HEK293 (cell line): Measurements from ENCODE around the gene CNDP2.

ENCODE experiments used
- GFI1B ChIP-seq: fragments of 450-650 bp; formaldehyde crosslinking; IDR thresholded peaks from 2 replicates; pipeline ENCODE4 v1.5.1; 2016; ENCODE audit warnings: missing biosample characterization, missing genetic modification characterization
- HOXA7 ChIP-seq: sonication (generic); formaldehyde crosslinking; IDR thresholded peaks from 2 replicates; pipeline ENCODE4 v1.8.1; 2022; ENCODE audit warnings: missing genetic modification reagents, borderline replicate concordance
- KLF16 ChIP-seq: fragments of 450-650 bp; formaldehyde crosslinking; IDR thresholded peaks from 2 replicates; pipeline ENCODE4 v1.5.1; 2017; ENCODE audit warnings: missing biosample characterization, missing genetic modification characterization
- MEIS1 ChIP-seq: sonication (generic); formaldehyde crosslinking; IDR thresholded peaks from 2 replicates; pipeline ENCODE4 v1.8.1; 2022; ENCODE audit warnings: missing genetic modification reagents, mild to moderate bottlenecking, borderline replicate concordance
- MYNN ChIP-seq: fragments of 450-650 bp; formaldehyde crosslinking; IDR thresholded peaks from 2 replicates; pipeline ENCODE4 v1.5.1; 2016; ENCODE audit warnings: missing biosample characterization, missing genetic modification characterization, borderline replicate concordance
- RBAK ChIP-seq: fragments of 450-650 bp; formaldehyde crosslinking; IDR thresholded peaks from 2 replicates; pipeline ENCODE4 v1.5.1; 2016; ENCODE audit warnings: missing biosample characterization, missing genetic modification characterization
- SP3 ChIP-seq: fragments of 450-650 bp; formaldehyde crosslinking; IDR thresholded peaks from 2 replicates; pipeline ENCODE4 v1.5.1; 2016; ENCODE audit warnings: missing biosample characterization, missing genetic modification characterization
- YY1 ChIP-seq: fragments of 450-650 bp; formaldehyde crosslinking; IDR thresholded peaks from 2 replicates; pipeline ENCODE4 v1.5.1; 2018; ENCODE audit warnings: missing biosample characterization, missing genetic modification characterization
- ZNF16 ChIP-seq: fragments of 450-650 bp; formaldehyde crosslinking; IDR thresholded peaks from 2 replicates; pipeline ENCODE4 v1.5.1; 2016; ENCODE audit warnings: low read depth, missing biosample characterization, missing genetic modification characterization
- ZNF174 ChIP-seq: fragments of 450-650 bp; formaldehyde crosslinking; IDR thresholded peaks from 2 replicates; pipeline ENCODE4 v1.5.0; 2017; ENCODE audit warnings: missing biosample characterization, mild to moderate bottlenecking, missing genetic modification characterization
- ZNF335 ChIP-seq: fragments of 450-650 bp; formaldehyde crosslinking; conservative IDR thresholded peaks from 2 replicates; pipeline ENCODE4 v1.5.1; 2016; ENCODE audit warnings: missing biosample characterization, missing genetic modification characterization
- ZNF350 ChIP-seq: fragments of 450-650 bp; formaldehyde crosslinking; IDR thresholded peaks from 2 replicates; pipeline ENCODE4 v1.5.0; 2017; ENCODE audit warnings: missing biosample characterization, mild to moderate bottlenecking, missing genetic modification characterization
- ZNF391 ChIP-seq: fragments of 450-650 bp; formaldehyde crosslinking; IDR thresholded peaks from 2 replicates; pipeline ENCODE4 v1.5.1; 2016; ENCODE audit warnings: low read depth, missing biosample characterization, missing genetic modification characterization, borderline replicate concordance
- ZNF416 ChIP-seq: fragments of 450-650 bp; formaldehyde crosslinking; IDR thresholded peaks from 2 replicates; pipeline ENCODE4 v1.5.1; 2016; ENCODE audit warnings: missing biosample characterization, missing genetic modification characterization
- ZNF549 ChIP-seq: fragments of 450-650 bp; IDR thresholded peaks from 2 replicates; pipeline ENCODE4 v1.5.1; 2018; ENCODE audit warnings: missing biosample characterization, missing genetic modification characterization, mild to moderate bottlenecking, inconsistent platforms, moderate library complexity
- ZNF571 ChIP-seq: fragments of 450-650 bp; formaldehyde crosslinking; IDR thresholded peaks from 2 replicates; pipeline ENCODE4 v1.5.0; 2017; ENCODE audit warnings: missing biosample characterization, missing genetic modification characterization
- ZNF624 ChIP-seq: fragments of 450-650 bp; formaldehyde crosslinking; IDR thresholded peaks from 2 replicates; pipeline ENCODE4 v1.5.1; 2017; ENCODE audit warnings: missing biosample characterization, missing genetic modification characterization
- ZNF777 ChIP-seq: fragments of 450-650 bp; formaldehyde crosslinking; IDR thresholded peaks from 2 replicates; pipeline ENCODE4 v1.5.1; 2017; ENCODE audit warnings: missing biosample characterization, missing genetic modification characterization, borderline replicate concordance
- ZNF843 ChIP-seq: fragments of 450-650 bp; formaldehyde crosslinking; IDR thresholded peaks from 2 replicates; pipeline ENCODE4 v1.5.1; 2016; ENCODE audit warnings: missing biosample characterization, missing genetic modification characterization
- TF ChIP-seq, protein P1 (sequence below): fragments of 450-650 bp; formaldehyde crosslinking; IDR thresholded peaks from 2 replicates; pipeline ENCODE4 v1.5.1; 2016; ENCODE audit warnings: missing biosample characterization, missing genetic modification characterization
- TF ChIP-seq, protein P2 (sequence below): fragments of 450-650 bp; formaldehyde crosslinking; IDR thresholded peaks from 2 replicates; pipeline ENCODE4 v1.5.1; 2016; ENCODE audit warnings: missing biosample characterization, missing genetic modification characterization
- TF ChIP-seq, protein P3 (sequence below): fragments of 450-650 bp; formaldehyde crosslinking; IDR thresholded peaks from 2 replicates; pipeline ENCODE4 v1.5.1; 2016; ENCODE audit warnings: missing biosample characterization, missing genetic modification characterization
- TF ChIP-seq, protein P4 (sequence below): fragments of 450-650 bp; formaldehyde crosslinking; IDR thresholded peaks from 2 replicates; pipeline ENCODE4 v1.5.1; 2017; ENCODE audit warnings: missing biosample characterization, missing genetic modification characterization
- TF ChIP-seq, protein P5 (sequence below): fragments of 450-650 bp; formaldehyde crosslinking; IDR thresholded peaks from 2 replicates; pipeline ENCODE4 v1.5.1; 2016; ENCODE audit warnings: missing biosample characterization, missing genetic modification characterization, borderline replicate concordance
- TF ChIP-seq, protein P6 (sequence below): fragments of 450-650 bp; formaldehyde crosslinking; IDR thresholded peaks from 2 replicates; pipeline ENCODE4; 2016; ENCODE audit warnings: missing biosample characterization, missing genetic modification characterization

CNDP2 gene

DNA sequence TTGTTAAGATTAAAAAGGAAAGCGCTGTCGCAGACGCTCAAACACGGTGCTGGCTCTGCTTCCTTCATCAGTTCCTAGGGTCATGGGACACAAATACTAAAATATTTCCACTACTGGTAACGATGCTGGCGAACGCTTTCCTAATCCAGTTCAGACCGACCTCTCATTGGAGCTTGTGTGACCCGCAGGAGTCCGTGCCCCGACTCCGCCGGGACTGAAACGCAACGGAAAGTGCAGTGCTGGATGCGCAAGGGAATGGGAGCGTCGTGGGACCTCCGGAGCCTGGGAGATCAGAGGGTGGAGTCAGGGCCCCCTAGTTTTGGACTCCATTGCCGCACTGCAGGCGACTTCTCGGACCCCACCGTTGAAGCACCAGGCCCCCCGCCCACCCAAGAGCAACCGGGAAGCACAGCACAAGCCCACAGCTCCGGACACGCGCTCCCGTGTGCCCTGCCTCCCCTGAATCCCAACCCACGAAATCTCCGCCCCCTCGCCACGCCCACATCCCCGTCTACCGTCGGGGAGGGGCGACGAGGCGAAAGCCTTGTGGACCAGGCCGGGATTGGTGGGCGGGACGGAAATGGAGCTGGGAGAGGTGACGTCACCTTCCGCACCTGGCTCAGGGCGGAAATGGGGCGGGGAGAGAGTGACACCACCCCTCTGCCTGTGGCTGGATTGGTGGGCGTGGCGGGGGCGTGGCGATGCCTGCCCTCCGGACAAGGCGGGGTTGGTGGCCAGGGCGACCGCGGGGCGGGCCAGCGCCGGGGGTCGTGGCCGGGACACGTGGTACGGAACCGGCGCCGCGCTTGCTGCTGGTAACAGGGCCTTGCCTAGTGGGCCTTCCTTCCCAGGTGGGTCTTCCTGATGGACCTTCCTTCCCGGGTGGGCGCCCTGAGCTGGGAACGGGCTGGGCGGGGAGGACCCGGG is at the start of gene CNDP2 (continued):
- TF ChIP-seq ZNF350 (tag by site-specific recombination) (no peak), KLF16 (tag by site-specific recombination) (peak; percentile 97), HOXA7 (CRISPR knock-in tag) (no peak), GFI1B (tag by site-specific recombination) (no peak), ZNF624 (tag by site-specific recombination) (no peak), MYNN (tag by site-specific recombination) (no peak), SP3 (peak; percentile 100), ZNF391 (tag by site-specific recombination) (no peak), ZNF174 (tag by site-specific recombination) (no peak), MEIS1 (no peak), ZNF416 (tag by site-specific recombination) (no peak), ZNF549 (no peak), ZNF16 (no peak), RBAK (tag by site-specific recombination) (no peak), ZNF335 (tag by site-specific recombination) (peak; percentile 77), ZNF843 (tag by site-specific recombination) (0 out of 2 replicates have a peak, but pooled peaks have one; percentile 21), ZNF777 (tag by site-specific recombination) (0 out of 2 replicates have a peak, but pooled peaks have one; percentile 9), ZNF571 (tag by site-specific recombination) (no peak), YY1 (tag by site-specific recombination) (no peak)
- TF ChIP-seq, protein P1, sequence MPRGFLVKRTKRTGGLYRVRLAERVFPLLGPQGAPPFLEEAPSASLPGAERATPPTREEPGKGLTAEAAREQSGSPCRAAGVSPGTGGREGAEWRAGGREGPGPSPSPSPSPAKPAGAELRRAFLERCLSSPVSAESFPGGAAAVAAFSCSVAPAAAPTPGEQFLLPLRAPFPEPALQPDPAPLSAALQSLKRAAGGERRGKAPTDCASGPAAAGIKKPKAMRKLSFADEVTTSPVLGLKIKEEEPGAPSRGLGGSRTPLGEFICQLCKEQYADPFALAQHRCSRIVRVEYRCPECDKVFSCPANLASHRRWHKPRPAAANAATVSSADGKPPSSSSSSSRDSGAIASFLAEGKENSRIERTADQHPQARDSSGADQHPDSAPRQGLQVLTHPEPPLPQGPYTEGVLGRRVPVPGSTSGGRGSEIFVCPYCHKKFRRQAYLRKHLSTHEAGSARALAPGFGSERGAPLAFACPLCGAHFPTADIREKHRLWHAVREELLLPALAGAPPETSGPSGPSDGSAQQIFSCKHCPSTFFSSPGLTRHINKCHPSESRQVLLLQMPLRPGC: no peak
- TF ChIP-seq, protein P2, sequence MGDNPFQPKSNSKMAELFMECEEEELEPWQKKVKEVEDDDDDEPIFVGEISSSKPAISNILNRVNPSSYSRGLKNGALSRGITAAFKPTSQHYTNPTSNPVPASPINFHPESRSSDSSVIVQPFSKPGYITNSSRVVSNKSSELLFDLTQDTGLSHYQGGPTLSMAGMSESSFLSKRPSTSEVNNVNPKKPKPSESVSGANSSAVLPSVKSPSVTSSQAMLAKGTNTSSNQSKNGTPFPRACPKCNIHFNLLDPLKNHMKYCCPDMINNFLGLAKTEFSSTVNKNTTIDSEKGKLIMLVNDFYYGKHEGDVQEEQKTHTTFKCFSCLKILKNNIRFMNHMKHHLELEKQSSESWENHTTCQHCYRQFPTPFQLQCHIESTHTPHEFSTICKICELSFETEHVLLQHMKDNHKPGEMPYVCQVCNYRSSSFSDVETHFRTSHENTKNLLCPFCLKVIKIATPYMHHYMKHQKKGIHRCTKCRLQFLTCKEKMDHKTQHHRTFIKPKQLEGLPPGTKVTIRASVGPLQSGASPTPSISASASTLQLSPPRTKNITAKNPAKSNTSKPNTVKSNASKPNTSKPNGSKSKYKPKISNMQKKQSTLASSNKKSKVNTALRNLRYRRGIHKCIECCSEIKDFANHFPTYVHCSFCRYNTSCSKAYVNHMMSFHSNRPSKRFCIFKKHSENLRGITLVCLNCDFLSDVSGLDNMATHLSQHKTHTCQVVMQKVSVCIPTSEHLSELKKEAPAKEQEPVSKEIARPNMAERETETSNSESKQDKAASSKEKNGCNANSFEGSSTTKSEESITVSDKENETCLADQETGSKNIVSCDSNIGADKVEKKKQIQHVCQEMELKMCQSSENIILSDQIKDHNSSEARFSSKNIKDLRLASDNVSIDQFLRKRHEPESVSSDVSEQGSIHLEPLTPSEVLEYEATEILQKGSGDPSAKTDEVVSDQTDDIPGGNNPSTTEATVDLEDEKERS (tag by site-specific recombination): no peak
- TF ChIP-seq, protein P3, sequence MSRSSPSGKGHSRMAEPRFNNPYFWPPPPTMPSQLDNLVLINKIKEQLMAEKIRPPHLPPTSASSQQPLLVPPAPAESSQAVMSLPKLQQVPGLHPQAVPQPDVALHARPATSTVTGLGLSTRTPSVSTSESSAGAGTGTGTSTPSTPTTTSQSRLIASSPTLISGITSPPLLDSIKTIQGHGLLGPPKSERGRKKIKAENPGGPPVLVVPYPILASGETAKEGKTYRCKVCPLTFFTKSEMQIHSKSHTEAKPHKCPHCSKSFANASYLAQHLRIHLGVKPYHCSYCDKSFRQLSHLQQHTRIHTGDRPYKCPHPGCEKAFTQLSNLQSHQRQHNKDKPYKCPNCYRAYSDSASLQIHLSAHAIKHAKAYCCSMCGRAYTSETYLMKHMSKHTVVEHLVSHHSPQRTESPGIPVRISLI (tag by site-specific recombination): no peak
- TF ChIP-seq, protein P4, sequence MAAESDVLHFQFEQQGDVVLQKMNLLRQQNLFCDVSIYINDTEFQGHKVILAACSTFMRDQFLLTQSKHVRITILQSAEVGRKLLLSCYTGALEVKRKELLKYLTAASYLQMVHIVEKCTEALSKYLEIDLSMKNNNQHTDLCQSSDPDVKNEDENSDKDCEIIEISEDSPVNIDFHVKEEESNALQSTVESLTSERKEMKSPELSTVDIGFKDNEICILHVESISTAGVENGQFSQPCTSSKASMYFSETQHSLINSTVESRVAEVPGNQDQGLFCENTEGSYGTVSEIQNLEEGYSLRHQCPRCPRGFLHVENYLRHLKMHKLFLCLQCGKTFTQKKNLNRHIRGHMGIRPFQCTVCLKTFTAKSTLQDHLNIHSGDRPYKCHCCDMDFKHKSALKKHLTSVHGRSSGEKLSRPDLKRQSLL (tag by site-specific recombination): no peak
- TF ChIP-seq, protein P5, sequence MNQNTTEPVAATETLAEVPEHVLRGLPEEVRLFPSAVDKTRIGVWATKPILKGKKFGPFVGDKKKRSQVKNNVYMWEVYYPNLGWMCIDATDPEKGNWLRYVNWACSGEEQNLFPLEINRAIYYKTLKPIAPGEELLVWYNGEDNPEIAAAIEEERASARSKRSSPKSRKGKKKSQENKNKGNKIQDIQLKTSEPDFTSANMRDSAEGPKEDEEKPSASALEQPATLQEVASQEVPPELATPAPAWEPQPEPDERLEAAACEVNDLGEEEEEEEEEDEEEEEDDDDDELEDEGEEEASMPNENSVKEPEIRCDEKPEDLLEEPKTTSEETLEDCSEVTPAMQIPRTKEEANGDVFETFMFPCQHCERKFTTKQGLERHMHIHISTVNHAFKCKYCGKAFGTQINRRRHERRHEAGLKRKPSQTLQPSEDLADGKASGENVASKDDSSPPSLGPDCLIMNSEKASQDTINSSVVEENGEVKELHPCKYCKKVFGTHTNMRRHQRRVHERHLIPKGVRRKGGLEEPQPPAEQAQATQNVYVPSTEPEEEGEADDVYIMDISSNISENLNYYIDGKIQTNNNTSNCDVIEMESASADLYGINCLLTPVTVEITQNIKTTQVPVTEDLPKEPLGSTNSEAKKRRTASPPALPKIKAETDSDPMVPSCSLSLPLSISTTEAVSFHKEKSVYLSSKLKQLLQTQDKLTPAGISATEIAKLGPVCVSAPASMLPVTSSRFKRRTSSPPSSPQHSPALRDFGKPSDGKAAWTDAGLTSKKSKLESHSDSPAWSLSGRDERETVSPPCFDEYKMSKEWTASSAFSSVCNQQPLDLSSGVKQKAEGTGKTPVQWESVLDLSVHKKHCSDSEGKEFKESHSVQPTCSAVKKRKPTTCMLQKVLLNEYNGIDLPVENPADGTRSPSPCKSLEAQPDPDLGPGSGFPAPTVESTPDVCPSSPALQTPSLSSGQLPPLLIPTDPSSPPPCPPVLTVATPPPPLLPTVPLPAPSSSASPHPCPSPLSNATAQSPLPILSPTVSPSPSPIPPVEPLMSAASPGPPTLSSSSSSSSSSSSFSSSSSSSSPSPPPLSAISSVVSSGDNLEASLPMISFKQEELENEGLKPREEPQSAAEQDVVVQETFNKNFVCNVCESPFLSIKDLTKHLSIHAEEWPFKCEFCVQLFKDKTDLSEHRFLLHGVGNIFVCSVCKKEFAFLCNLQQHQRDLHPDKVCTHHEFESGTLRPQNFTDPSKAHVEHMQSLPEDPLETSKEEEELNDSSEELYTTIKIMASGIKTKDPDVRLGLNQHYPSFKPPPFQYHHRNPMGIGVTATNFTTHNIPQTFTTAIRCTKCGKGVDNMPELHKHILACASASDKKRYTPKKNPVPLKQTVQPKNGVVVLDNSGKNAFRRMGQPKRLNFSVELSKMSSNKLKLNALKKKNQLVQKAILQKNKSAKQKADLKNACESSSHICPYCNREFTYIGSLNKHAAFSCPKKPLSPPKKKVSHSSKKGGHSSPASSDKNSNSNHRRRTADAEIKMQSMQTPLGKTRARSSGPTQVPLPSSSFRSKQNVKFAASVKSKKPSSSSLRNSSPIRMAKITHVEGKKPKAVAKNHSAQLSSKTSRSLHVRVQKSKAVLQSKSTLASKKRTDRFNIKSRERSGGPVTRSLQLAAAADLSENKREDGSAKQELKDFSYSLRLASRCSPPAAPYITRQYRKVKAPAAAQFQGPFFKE (tag by site-specific recombination): no peak
- TF ChIP-seq, protein P6, sequence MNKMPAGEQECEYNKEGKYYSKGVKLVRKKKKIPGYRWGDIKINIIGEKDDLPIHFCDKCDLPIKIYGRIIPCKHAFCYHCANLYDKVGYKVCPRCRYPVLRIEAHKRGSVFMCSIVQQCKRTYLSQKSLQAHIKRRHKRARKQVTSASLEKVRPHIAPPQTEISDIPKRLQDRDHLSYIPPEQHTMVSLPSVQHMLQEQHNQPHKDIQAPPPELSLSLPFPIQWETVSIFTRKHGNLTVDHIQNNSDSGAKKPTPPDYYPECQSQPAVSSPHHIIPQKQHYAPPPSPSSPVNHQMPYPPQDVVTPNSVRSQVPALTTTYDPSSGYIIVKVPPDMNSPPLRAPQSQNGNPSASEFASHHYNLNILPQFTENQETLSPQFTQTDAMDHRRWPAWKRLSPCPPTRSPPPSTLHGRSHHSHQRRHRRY (tag by site-specific recombination): no peak
